Mammary epithelial cell (primary cell): ENCODE results near the gene CCDC88C.

Source experiments
- EZH2 ChIP-seq: IDR thresholded peaks from 2 replicates; pipeline ENCODE4 v1.6.1; 2012; ENCODE audit warnings: low read length, inconsistent platforms, borderline replicate concordance
- TF ChIP-seq, protein P1 (sequence below), 2 donors: IDR thresholded peaks in 1 of 2; conservative IDR thresholded peaks in 1 of 2; 2 replicates each; pipeline ENCODE4 v1.5.1; 2011 to 2012; ENCODE audit warnings: inconsistent platforms in 2 of 2, low read length in 2 of 2, mild to moderate bottlenecking in 2 of 2, control low read depth in 1 of 2, low read depth in 1 of 2; ENCODE audit not compliant: insufficient read depth in 1 of 2; ENCODE audit errors: extremely low read depth in 1 of 2

DNA sequence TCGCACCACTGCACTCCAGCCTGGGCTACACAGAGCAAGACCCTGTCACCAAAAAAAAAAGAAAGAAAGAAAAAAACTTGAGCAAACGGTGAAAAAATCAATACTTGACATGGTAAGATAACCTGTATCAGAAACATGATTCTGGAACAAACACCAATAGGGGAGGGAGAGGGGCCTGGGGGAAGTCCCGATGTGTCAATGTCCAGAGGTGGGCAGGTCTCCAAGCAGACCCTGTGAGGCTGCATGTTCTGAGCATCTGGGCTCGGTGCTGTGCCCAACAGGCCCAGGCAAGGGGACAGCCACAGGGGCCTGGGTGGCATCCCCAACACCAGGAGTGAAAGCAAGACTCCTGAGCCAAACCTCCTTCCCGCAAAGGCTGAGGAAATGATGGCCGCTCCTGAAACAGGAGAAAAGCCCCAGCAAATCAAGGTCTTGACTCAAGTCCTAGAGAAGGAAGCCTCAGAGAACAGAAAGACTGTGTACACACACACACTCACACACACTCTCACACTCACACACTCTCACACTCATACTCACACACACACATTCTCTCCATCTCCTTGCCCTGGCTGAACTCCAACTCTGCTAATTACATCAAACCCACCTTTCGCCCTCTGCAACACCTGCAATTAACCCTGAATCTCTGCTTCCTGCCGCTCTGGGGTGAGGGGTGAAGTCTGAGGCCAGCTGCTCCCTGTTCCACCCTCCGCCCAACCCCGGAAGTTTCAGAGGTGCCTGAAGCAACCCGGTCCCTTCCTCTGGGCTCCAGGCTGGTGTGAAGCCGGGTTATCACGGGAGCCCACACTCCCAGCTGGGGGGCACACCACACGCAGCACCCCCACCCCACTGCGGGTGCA lies 20.4 kb downstream of the CCDC88C start:
- TF ChIP-seq, protein P1, sequence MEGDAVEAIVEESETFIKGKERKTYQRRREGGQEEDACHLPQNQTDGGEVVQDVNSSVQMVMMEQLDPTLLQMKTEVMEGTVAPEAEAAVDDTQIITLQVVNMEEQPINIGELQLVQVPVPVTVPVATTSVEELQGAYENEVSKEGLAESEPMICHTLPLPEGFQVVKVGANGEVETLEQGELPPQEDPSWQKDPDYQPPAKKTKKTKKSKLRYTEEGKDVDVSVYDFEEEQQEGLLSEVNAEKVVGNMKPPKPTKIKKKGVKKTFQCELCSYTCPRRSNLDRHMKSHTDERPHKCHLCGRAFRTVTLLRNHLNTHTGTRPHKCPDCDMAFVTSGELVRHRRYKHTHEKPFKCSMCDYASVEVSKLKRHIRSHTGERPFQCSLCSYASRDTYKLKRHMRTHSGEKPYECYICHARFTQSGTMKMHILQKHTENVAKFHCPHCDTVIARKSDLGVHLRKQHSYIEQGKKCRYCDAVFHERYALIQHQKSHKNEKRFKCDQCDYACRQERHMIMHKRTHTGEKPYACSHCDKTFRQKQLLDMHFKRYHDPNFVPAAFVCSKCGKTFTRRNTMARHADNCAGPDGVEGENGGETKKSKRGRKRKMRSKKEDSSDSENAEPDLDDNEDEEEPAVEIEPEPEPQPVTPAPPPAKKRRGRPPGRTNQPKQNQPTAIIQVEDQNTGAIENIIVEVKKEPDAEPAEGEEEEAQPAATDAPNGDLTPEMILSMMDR (conservative IDR thresholded peaks at IDR 0.05 in 1 of 2, IDR thresholded peaks at IDR 0.05 in 1 of 2; ENCODE audit: extremely low read depth in 1 of 2, insufficient read depth in 1 of 2, low read depth in 1 of 2, low read length in 2 of 2): no peak
- TF ChIP-seq EZH2: no peak
